RWPE2 (cell line): ENCODE data around the gene PTPRT.

ENCODE experiments used
- ATAC-seq: fragments of 200-7000 bp; cut with Tn5 transposase; 3 replicates; pipeline ENCODE4 v1.9.1; 2021; ENCODE audit warnings: low read depth
- DNase-seq: peaks from one replicate; pipeline ENCODE4 v3.0.0-alpha.2; 2020; ENCODE audit warnings: low spot score
- H3K27ac ChIP-seq: fragments of 450-650 bp; 2 replicates; pipeline ENCODE4 v1.5.1; 2017; ENCODE audit warnings: mild to moderate bottlenecking; ENCODE audit not compliant: poor library complexity, severe bottlenecking
- H3K27me3 ChIP-seq: fragments of 250-450 bp; sonication (Bioruptor Pico); 2 replicates; pipeline ENCODE4 v1.5.1; 2021; ENCODE audit warnings: mild to moderate bottlenecking, moderate library complexity; ENCODE audit not compliant: insufficient read depth, poor library complexity, severe bottlenecking
- H3K36me3 ChIP-seq: fragments of 250-450 bp; sonication (Bioruptor Pico); 2 replicates; pipeline ENCODE4 v1.5.1; 2020; ENCODE audit warnings: low read depth, mild to moderate bottlenecking, moderate library complexity
- H3K4me1 ChIP-seq: fragments of 250-450 bp; sonication (Bioruptor Pico); 2 replicates; pipeline ENCODE4 v1.5.1; 2021; ENCODE audit warnings: mild to moderate bottlenecking, moderate library complexity; ENCODE audit not compliant: insufficient read depth, poor library complexity, severe bottlenecking
- H3K4me3 ChIP-seq: fragments of 250-450 bp; sonication (Bioruptor Pico); 2 replicates; pipeline ENCODE4 v1.5.1; 2021; ENCODE audit warnings: mild to moderate bottlenecking, moderate library complexity; ENCODE audit not compliant: severe bottlenecking
- H3K9me3 ChIP-seq: fragments of 250-450 bp; sonication (Bioruptor Pico); 2 replicates; pipeline ENCODE4 v1.5.1; 2021; ENCODE audit warnings: mild to moderate bottlenecking, moderate library complexity; ENCODE audit not compliant: severe bottlenecking
- CTCF ChIP-seq: fragments of 450-650 bp; IDR thresholded peaks from one replicate; pipeline ENCODE4 v1.5.1; 2017; ENCODE audit warnings: mild to moderate bottlenecking, moderate library complexity; ENCODE audit not compliant: poor library complexity, severe bottlenecking

PTPRT gene

GRCh38 chr20:42734660-42735368 lies 454.9 kb downstream of the PTPRT start:
- Histone ChIP-seq H3K36me3 (no peaks in the 10 kb centered on the region), H3K9me3 (no peaks in the 10 kb centered on the region), H3K4me1 (no peaks in the 10 kb centered on the region), H3K4me3 (no peak overlapping the region), H3K27me3 (no peaks in the 10 kb centered on the region), H3K27ac (no peak overlapping the region)
- no peak for TF ChIP-seq CTCF
- DNase-seq (no peak), ATAC-seq (no peak)

- DNase-seq, result no peak
- Histone ChIP-seq H3K36me3 (no peaks in the 10 kb centered on the region), H3K27me3 (no peaks in the 10 kb centered on the region), H3K4me3 (no peak overlapping the region), H3K27ac (no peak overlapping the region), H3K4me1 (no peaks in the 10 kb centered on the region), H3K9me3 (peaks cover 2% of the 10 kb centered on the region)
- no peak for TF ChIP-seq CTCF
- peak; percentile 61; the same call in 2 of the 3 replicates for ATAC-seq
These were observed 467.8 kb downstream of the PTPRT start for GRCh38 chr20:42721923-42722322.

- peaks cover 3% of the 10 kb centered on the region for H3K9me3 ChIP-seq
- no peak overlapping the region for H3K4me3 ChIP-seq
- no peak for TF ChIP-seq CTCF
- no peaks in the 10 kb centered on the region for H3K4me1 ChIP-seq
- no peak overlapping the region for H3K27ac ChIP-seq
- H3K36me3 ChIP-seq, result no peaks in the 10 kb centered on the region
- no peaks in the 10 kb centered on the region for H3K27me3 ChIP-seq
- no peak for DNase-seq
- ATAC-seq, result 0 out of 3 replicates have a peak, but pooled peaks have one; percentile 23
These were observed 475.2 kb downstream of the PTPRT start for GRCh38 chr20:42714298-42715141.

- H3K4me1 ChIP-seq, result no peaks in the 10 kb centered on the region
- H3K27ac ChIP-seq, result no peak overlapping the region
- TF ChIP-seq CTCF, result no peak
- no peak overlapping the region for H3K4me3 ChIP-seq
- H3K36me3 ChIP-seq, result no peaks in the 10 kb centered on the region
- H3K27me3 ChIP-seq, result no peaks in the 10 kb centered on the region
- no peak for DNase-seq
- peak; percentile 19; the same call in 1 of the 3 replicates for ATAC-seq
- peaks cover 3% of the 10 kb centered on the region for H3K9me3 ChIP-seq
These were observed 481.4 kb downstream of the PTPRT start for GRCh38 chr20:42708266-42708665.
